ENCODE data around the gene FBXL17.
"Not testable (repeated sequence)": the region's sequence is repeated elsewhere in the genome, so short reads cannot be mapped to it uniquely, and the experiment has no call there.

FBXL17 gene

DNA sequence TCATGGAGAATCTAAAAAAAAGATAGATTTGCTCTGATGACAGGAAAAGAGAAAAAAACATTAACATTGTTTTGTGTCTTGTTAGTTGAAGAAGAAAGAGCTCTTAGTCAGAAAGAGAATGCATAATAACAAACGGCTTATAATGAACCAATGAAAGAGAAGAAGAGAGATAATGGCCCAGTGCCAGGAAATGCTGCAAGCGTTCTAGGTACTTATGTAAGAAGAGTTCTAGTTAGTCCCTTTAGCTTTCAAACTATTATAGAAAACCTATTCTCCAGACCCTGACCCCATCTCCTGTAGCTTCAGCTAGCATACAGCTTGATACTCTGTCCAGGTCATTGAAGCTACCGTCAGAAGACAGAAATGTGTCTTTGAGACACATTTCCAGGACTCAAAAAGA, 70.2 kb downstream of the FBXL17 start:
- no peak for DNase-seq (ENCODE audit: low read depth)

DNA sequence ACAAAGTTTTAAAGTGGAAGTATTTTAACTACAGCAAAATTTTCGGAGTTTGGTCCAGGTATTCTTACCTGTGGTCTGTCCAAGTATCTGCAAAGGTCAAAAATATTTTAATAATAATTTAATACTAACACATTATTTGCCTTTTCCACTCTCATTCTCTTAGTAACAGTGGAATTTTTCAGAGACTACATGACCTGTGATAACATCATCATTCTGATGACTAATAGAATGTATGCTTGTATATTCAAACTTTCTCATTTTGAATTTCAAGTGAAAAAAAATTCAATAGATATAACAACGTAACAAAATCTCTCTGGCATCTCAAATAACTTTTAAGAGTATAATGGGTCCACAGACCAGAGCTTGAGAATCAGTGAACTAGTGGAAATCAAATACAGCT, 78.3 kb downstream of the FBXL17 start:
- DNase-seq (ENCODE audit: low read depth), result no peak

GRCh38 chr5:108303086-108303485, 78.8 kb downstream of the FBXL17 start:
- no peak for DNase-seq (ENCODE audit: low read depth)

GRCh38 chr5:108297042-108297601, 84.8 kb downstream of the FBXL17 start:
- DNase-seq (ENCODE audit: low read depth), result no peak

DNA sequence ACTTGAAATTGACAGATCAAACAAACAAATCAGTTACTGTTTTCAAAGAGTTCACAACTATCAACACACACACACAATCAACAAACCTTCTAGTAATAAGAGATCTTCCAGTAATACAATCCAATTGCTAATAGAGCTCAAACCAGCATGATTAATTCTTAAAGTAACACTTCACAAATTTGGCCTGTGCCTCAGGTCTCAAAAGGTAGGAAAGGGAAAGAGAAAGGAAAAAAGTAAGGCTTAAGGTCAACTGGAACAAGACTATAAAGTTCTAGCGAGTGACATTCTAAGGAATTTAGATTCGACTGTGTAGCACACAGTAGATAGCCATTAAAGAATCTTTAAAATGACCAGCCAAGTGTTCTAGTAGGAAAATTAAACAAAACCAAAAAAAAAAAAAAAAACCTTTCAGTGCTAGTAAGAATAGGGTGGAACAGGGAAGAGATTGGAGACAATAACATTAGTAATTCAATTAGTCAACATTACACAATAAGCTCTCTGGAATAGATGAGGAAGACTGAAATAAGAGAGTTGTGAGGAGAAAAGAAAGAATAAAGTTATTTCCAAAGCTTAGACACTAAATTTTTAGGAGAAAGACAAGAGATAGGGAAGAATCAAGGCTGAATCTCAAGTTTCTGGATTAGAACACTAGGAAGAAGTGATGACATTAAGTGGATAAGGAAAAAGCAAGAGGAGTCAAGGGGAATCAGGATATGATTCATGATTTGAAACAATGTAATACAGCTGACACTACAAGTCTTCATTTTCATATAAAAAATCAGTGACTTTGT, 86.1 kb downstream of the FBXL17 start:
- DNase-seq (ENCODE audit: low read depth), result peak; percentile 26

GRCh38 chr5:108280960-108281569, 100.8 kb downstream of the FBXL17 start:
- no peak for DNase-seq (ENCODE audit: low read depth)

GRCh38 chr5:108280248-108280647, 101.7 kb downstream of the FBXL17 start:
- no peak for DNase-seq (ENCODE audit: low read depth)

- no peak for DNase-seq (ENCODE audit: low read depth)
These were observed 103.3 kb downstream of the FBXL17 start for GRCh38 chr5:108278285-108279240.

- no peak for DNase-seq (ENCODE audit: low read depth)
These were observed 105.5 kb downstream of the FBXL17 start for GRCh38 chr5:108276187-108277050.

DNA sequence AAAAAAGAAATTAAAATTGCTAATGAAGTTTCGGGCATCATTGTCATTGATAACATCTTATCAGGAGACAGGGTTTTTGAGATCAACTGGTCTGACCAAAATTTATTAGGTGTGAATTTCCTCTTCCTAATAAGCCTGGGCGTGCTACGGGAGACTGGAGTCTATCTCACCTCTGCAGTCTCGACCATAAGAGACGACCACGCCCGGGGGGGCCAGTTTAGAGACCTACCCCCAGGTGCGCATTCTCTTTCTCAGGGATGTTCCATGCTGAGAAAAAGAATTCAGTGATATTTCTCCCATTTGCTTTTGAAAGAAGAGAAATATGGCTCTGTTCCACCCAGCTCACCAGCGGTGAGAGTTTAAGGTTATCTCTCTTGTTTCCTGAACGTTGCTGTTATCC, 107.8 kb downstream of the FBXL17 start:
- DNase-seq (ENCODE audit: low read depth), result not testable (repeated sequence)

- DNase-seq (ENCODE audit: low read depth), result no peak
These were observed 110.8 kb downstream of the FBXL17 start for GRCh38 chr5:108271127-108271526.

DNA sequence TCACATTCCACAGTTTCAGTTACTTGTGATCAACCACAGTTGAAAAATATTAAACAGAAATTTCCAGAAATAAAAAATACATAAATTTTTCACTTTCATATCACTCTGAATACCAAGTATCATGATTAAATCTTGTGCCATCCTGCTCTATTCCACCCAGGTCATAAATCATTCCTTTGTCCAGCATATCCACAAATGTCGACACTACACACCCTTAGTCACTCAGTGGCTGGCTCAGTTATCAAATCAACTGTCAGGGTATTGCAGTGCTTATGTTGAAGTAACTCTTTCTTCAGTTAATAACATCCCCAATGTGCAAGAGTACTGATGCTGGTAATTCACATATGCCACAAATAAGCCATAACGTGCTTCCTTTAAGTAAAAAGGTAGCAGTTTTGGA, 115.7 kb downstream of the FBXL17 start:
- no peak for DNase-seq (ENCODE audit: low read depth)

- no peak for DNase-seq (ENCODE audit: low read depth)
These were observed 117.4 kb downstream of the FBXL17 start for GRCh38 chr5:108264533-108264932.

- no peak for DNase-seq (ENCODE audit: low read depth)
These were observed 118.6 kb downstream of the FBXL17 start for GRCh38 chr5:108263338-108263737.

DNA sequence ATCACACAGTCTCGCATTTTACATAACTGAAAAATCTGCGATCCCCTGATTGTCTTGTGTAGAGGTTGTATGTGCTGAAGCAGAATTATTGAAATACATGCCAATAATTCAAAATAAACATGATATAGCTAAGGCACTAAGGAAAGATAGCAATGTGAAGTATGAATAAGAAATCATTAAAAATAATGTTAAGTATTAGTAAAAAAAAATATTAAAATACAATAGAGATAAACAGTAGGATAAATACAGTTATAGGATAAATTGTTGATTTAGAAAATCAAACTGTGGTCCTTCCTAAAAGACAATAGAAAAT, 121.1 kb downstream of the FBXL17 start:
- DNase-seq (ENCODE audit: low read depth), result no peak

DNA sequence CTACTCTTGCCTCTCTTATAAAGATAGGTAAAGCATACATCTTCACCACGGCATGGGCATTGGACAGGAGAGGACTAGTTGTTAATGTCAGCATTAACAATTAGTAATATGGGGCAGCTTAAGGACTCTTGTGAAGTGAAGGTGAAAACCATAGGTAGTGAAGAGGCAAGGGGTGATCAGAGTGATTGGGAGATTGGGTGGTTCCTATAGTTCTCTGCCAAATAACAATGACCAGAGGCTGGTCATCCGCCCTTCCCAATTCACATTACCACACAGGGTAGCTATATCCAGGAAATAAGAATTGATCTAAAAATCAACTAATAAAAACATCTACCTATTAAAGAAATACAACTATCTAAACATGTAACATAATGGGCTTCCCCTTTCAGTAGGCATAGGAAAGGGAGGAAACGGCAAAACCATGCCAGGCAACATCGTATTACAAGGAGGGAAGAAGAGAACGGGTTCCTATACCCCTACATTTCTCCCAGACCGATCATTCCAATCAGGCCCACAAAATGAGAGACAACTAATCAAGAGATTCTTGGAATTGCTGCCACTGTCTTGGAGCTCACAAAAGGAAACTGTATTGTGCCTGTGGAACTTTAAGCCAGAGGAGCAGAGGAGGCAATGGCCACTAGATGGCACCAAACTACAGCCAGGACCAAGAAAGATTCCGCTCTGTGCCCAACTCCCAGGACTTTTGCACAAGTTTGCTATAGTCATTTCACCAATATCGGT, 121.6 kb downstream of the FBXL17 start:
- DNase-seq (ENCODE audit: low read depth), result peak; percentile 60

DNA sequence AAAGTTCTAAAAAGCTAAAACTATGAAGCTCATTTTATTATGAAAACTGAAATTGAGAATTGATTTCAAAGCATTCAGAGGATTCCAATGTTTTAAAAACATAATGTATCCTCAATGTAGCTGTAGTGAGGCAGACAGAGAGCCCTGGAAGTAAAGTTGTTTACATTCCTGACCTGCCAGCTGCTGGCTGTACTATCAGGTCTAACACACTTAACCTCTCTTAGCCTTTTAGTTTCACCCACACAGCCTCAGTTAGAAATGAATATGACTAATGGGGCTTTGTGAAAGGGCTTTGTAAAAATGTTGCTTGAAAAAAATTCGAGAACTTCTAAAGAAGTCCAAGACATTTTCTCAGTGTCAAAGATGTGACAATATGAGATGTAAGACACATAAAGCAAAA, 122.6 kb downstream of the FBXL17 start:
- no peak for DNase-seq (ENCODE audit: low read depth)

DNA sequence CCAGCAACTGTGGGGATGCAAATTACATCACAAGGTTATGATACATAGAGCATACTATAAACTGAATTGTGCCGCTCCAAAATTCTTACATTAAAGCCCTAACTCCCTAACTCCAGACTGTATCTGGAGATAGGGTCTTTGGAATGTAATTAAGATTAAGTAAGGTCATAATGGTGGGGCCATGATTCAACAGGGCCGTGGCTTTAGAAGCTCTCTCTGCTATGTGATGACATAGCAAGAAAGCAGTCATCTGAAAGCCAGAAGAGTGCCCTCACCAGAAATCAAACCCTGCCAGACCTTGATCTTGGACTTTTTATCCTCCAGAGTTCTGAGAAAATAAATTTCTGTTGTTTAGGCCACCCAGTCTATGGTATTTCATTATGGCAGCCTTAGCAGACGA, 123.9 kb downstream of the FBXL17 start:
- no peak for DNase-seq (ENCODE audit: low read depth)

DNA sequence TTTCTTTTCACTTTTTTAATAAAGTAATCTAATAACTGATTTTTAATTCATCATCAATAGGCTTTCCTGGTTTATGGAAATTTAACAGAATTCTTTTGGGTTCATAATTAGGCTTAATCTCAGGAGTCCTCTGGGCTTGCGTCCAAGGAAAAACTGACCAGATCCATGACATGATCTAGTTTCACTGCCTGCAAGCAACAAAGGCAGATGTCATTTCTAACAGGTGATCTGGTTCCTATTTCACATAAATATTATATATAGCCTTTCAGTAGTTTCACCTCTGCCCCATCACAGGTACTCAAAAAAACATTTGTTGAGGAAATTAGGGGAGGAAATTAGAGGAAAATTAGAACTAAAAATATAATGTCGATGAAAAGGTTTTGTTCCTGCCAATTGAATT, 126.4 kb downstream of the FBXL17 start:
- DNase-seq (ENCODE audit: low read depth), result no peak

DNA sequence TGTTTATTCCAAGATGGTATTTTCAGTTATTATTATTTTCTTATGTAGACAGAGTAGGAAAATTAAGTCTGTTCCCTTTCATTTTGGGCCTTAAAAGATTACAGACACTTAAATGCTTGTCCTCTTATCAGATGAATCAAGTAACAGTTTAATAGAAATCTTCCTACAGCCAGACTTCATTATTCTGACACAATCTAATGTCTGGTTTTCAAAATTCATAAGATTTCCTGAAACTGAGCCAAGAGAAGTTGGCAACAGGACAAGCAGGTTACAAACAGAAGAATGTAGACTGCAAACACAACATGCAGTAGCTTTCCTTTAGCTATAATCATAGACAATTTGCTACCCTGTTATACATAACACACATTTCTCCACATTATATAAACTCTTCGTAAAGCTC, 130.5 kb downstream of the FBXL17 start:
- no peak for DNase-seq (ENCODE audit: low read depth)
